ENCODE data around the gene C11orf16. TPM values are rescaled to one million over a fixed set of nuclear protein-coding genes. Genes with fewer than 3 reads are reported as not detected.

Gene C11orf16
- total and polyA plus RNA-seq, 4 donors: not detected

GRCh38 chr11:8933931-8934330, 1.2 kb upstream of the C11orf16 start:
- H3K27ac ChIP-seq (ENCODE audit: low read depth in 1 of 2, low read length in 2 of 2): no peak overlapping the region
- H3K36me3 ChIP-seq (ENCODE audit: control insufficient read depth in 4 of 4, insufficient read depth in 3 of 4, low read depth in 1 of 4, low read length in 3 of 4): no peaks in the 10 kb centered on the region
- DNase-seq (ENCODE audit: low spot score): no peak
- no peaks in the 10 kb centered on the region for H3K4me1 ChIP-seq (ENCODE audit: control insufficient read depth in 4 of 4, insufficient read depth in 4 of 4, low read length in 3 of 4)
- H3K4me3 ChIP-seq (ENCODE audit: low read depth in 1 of 3, low read length in 3 of 3): no peak overlapping the region
- no peaks in the 10 kb centered on the region for H3K27me3 ChIP-seq (ENCODE audit: control insufficient read depth in 4 of 4, insufficient read depth in 4 of 4, low read length in 3 of 4)
- WGBS: 95% methylated on average over 6 of the region's 6 CpGs
- H3K9me3 ChIP-seq (ENCODE audit: control insufficient read depth in 4 of 4, low read length in 3 of 4): no peaks in the 10 kb centered on the region
- H3K9ac ChIP-seq (ENCODE audit: low read depth in 1 of 2, low read length in 2 of 2): no peak overlapping the region
- TF ChIP-seq MAX (IDR thresholded peaks at IDR 0.05): no peak
- no peak for TF ChIP-seq JUND (IDR thresholded peaks at IDR 0.05)
- no peak for TF ChIP-seq SP1 (IDR thresholded peaks at IDR 0.05)
- TF ChIP-seq RAD21 (IDR thresholded peaks at IDR 0.05): no peak
- TF ChIP-seq HNF4G (IDR thresholded peaks at IDR 0.05): no peak
- no peak for TF ChIP-seq GABPA (IDR thresholded peaks at IDR 0.05 in 1 of 2, conservative IDR thresholded peaks at IDR 0.05 in 1 of 2)
- no peak for TF ChIP-seq HNF4A (conservative IDR thresholded peaks at IDR 0.05)
- TF ChIP-seq NR2F2 (IDR thresholded peaks at IDR 0.05): no peak
- TF ChIP-seq TAF1 (conservative IDR thresholded peaks at IDR 0.05): no peak
- TF ChIP-seq REST (IDR thresholded peaks at IDR 0.05): no peak
- TF ChIP-seq FOXA2 (IDR thresholded peaks at IDR 0.05): no peak
- no peak for TF ChIP-seq FOXA1 (IDR thresholded peaks at IDR 0.05)
- no peak for TF ChIP-seq EGR1 (IDR thresholded peaks at IDR 0.05; ENCODE audit: low read depth in 2 of 2)
- no peak for TF ChIP-seq YY1 (IDR thresholded peaks at IDR 0.05)
- TF ChIP-seq ATF3 (IDR thresholded peaks at IDR 0.05): no peak
- TF ChIP-seq CTCF (IDR thresholded peaks at IDR 0.05; ENCODE audit: low read depth, low read length, missing input control): no peak
- TF ChIP-seq RXRA (IDR thresholded peaks at IDR 0.05): no peak
- TF ChIP-seq ZBTB33 (IDR thresholded peaks at IDR 0.05): no peak
